Liver (tissue), 9 donors: ENCODE measurements around the gene APBA2. TPM values are rescaled to one million over a fixed set of nuclear protein-coding genes. Genes with fewer than 3 reads are reported as not detected.

Source experiments
- DNase-seq: peaks from one replicate; pipeline ENCODE4 v3.0.0-alpha.2; 2017; ENCODE audit warnings: low spot score
- H3K27ac ChIP-seq, 2 donors: one replicate each; pipeline ENCODE4 v1.7.0; 2013; ENCODE audit warnings: inconsistent platforms in 2 of 2, low read length in 2 of 2, control low read depth in 1 of 2, low read depth in 1 of 2, mild to moderate bottlenecking in 1 of 2
- H3K27me3 ChIP-seq, 4 donors: one replicate each; pipeline versions ENCODE4 v1.6.1 to v1.7.0; 2013; ENCODE audit warnings: low read length in 3 of 4, inconsistent platforms in 1 of 4, mild to moderate bottlenecking in 1 of 4, moderate library complexity in 1 of 4; ENCODE audit not compliant: control insufficient read depth in 4 of 4, insufficient read depth in 4 of 4
- H3K36me3 ChIP-seq, 4 donors: one replicate each; pipeline versions ENCODE4 v1.6.1 to v1.7.0; 2013; ENCODE audit warnings: low read length in 3 of 4, mild to moderate bottlenecking in 3 of 4, low read depth in 1 of 4, moderate library complexity in 1 of 4; ENCODE audit not compliant: control insufficient read depth in 4 of 4, insufficient read depth in 3 of 4
- H3K4me1 ChIP-seq, 4 donors: one replicate each; pipeline versions ENCODE4 v1.6.1 to v1.7.0; 2013; ENCODE audit warnings: low read length in 3 of 4, mild to moderate bottlenecking in 3 of 4, moderate library complexity in 1 of 4; ENCODE audit not compliant: control insufficient read depth in 4 of 4, insufficient read depth in 4 of 4
- H3K4me3 ChIP-seq, 3 donors: one replicate each; pipeline versions ENCODE4 v1.6.1 to v1.7.0; 2013; ENCODE audit warnings: low read length in 3 of 3, control low read depth in 1 of 3, low read depth in 1 of 3, mild to moderate bottlenecking in 1 of 3
- H3K9ac ChIP-seq, 2 donors: one replicate each; pipeline ENCODE4 v1.7.0; 2013; ENCODE audit warnings: low read length in 2 of 2, mild to moderate bottlenecking in 2 of 2, moderate library complexity in 2 of 2, control low read depth in 1 of 2, low read depth in 1 of 2
- H3K9me3 ChIP-seq, 4 donors: one replicate each; pipeline versions ENCODE4 v1.6.1 to v1.7.0; 2013; ENCODE audit warnings: low read length in 3 of 4; ENCODE audit not compliant: control insufficient read depth in 4 of 4
- EGR1 ChIP-seq, 2 donors: IDR thresholded peaks; 2 replicates each; pipeline ENCODE4 v1.6.1; 2016 to 2018; ENCODE audit warnings: antibody characterized with exemption in 2 of 2, low read depth in 2 of 2
- FOXA1 ChIP-seq: IDR thresholded peaks from 2 replicates; pipeline ENCODE4 v1.6.1; 2016; ENCODE audit warnings: antibody characterized with exemption
- FOXA2 ChIP-seq: IDR thresholded peaks from 2 replicates; pipeline ENCODE4 v1.6.1; 2016; ENCODE audit warnings: antibody characterized with exemption
- HNF4A ChIP-seq, 2 donors: conservative IDR thresholded peaks; 2 replicates each; pipeline ENCODE4 v1.6.1; 2016; ENCODE audit warnings: antibody characterized with exemption in 2 of 2, mild to moderate bottlenecking in 2 of 2
- HNF4G ChIP-seq: IDR thresholded peaks from 2 replicates; pipeline ENCODE4 v1.6.1; 2016; ENCODE audit warnings: antibody characterized with exemption
- JUND ChIP-seq, 2 donors: IDR thresholded peaks; 2 replicates each; pipeline ENCODE4 v1.6.1; 2016; ENCODE audit warnings: antibody characterized with exemption in 2 of 2
- NR2F2 ChIP-seq: IDR thresholded peaks from 2 replicates; pipeline ENCODE4 v1.6.1; 2016; ENCODE audit warnings: antibody characterized with exemption
- RAD21 ChIP-seq, 2 donors: IDR thresholded peaks; 2 replicates each; pipeline ENCODE4 v1.6.1; 2016; ENCODE audit warnings: antibody characterized with exemption in 2 of 2, mild to moderate bottlenecking in 2 of 2
- REST ChIP-seq: IDR thresholded peaks from 2 replicates; pipeline ENCODE4 v1.6.1; 2016; ENCODE audit warnings: antibody characterized with exemption, mild to moderate bottlenecking
- RXRA ChIP-seq, 2 donors: IDR thresholded peaks; 2 replicates each; pipeline ENCODE4 v1.6.1; 2017 to 2018; ENCODE audit warnings: antibody characterized with exemption in 2 of 2, mild to moderate bottlenecking in 1 of 2
- SP1 ChIP-seq: IDR thresholded peaks from 2 replicates; pipeline ENCODE4 v1.6.1; 2018; ENCODE audit warnings: antibody characterized with exemption, mild to moderate bottlenecking
- TAF1 ChIP-seq: conservative IDR thresholded peaks from 2 replicates; pipeline ENCODE4 v1.6.1; 2016; ENCODE audit warnings: antibody characterized with exemption, mild to moderate bottlenecking
- YY1 ChIP-seq: IDR thresholded peaks from 2 replicates; pipeline ENCODE4 v1.6.1; 2016; ENCODE audit warnings: antibody characterized with exemption, mild to moderate bottlenecking
- ZBTB33 ChIP-seq: IDR thresholded peaks from 2 replicates; pipeline ENCODE4 v1.6.1; 2016; ENCODE audit warnings: antibody characterized with exemption
- WGBS: extraction: QIAGEN DNeasy Blood & Tissue Kit; methylation state at CpG from one replicate; pipeline ENCODE4 v1.1.7; 2013; 5-methylcytosine and 5-hydroxymethylcytosine counted together
- polyA plus RNA-seq, 2 donors: library from polyadenylated mRNA; stranded (reverse) in 1 of 2; unstranded in 1 of 2; fragments of 200-250 nt in 1 of 2; fragments of >200 nt in 1 of 2; fragmentation: Nextera tagmentation in 1 of 2; extraction: Ambion mirVana in 1 of 2; gene quantifications; one replicate each; pipeline versions ENCODE4 v1.2.1 to v1.2.3, GENCODE V29; 2013 to 2015
- total RNA-seq, 2 donors: library from RNA; depleted of rRNA; stranded (reverse); fragments of >200 nt; gene quantifications; one replicate each; pipeline ENCODE4 v1.2.3, GENCODE V29; 2014
- TF ChIP-seq, protein P1 (sequence below): IDR thresholded peaks from 2 replicates; pipeline ENCODE4 v1.6.1; 2016; ENCODE audit warnings: antibody characterized with exemption
- donor health status: healthy.
- donor health status: healthy.
- donor health status: healthy.
- donor health status: healthy.
- donor health status: healthy.

Gene APBA2
- total and polyA plus RNA-seq, 4 donors, result 0.38 to 2.9 (median 1.7) TPM

DNA sequence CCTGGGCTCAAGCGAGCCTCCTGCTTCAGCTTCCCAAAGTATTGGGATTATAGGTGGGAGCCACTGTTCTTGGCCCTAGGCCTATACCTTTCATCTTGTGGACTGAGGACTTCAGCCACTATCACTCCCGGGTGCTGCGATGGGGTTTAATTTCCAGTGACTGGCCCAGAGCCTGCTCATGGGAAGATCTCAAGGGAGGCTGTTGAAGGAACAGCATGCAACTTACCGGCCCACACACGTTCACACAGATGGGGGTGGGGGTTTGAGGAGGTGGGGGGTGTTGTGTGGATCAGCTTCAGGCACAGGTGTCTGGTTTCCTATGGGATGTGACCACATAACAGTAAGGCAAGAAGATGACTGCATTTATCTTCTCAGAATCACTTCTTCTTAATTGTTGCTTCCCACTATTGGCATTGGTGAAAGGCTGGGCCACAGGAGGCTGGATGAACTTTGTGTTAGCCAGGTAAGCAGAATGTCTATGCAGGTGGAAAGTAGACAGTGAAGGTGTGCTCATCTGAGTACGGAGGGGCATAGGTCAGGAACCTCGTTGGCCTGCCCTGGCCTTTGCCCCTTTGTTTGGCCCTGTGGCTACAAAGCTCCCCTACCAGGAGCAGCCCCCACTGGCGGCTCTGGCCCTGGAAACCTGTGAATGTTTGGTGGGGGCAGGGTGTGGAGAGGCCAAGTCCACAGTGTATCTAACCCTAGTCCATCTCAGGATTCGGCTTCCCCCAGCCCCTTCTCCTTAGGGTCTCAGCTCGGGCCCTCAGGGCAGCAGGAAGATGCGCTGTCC lies 1.4 kb upstream of the APBA2 start (continued):
- no peak for TF ChIP-seq HNF4A (conservative IDR thresholded peaks at IDR 0.05)
- TF ChIP-seq, protein P1, sequence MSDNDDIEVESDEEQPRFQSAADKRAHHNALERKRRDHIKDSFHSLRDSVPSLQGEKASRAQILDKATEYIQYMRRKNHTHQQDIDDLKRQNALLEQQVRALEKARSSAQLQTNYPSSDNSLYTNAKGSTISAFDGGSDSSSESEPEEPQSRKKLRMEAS, result no peak

DNA sequence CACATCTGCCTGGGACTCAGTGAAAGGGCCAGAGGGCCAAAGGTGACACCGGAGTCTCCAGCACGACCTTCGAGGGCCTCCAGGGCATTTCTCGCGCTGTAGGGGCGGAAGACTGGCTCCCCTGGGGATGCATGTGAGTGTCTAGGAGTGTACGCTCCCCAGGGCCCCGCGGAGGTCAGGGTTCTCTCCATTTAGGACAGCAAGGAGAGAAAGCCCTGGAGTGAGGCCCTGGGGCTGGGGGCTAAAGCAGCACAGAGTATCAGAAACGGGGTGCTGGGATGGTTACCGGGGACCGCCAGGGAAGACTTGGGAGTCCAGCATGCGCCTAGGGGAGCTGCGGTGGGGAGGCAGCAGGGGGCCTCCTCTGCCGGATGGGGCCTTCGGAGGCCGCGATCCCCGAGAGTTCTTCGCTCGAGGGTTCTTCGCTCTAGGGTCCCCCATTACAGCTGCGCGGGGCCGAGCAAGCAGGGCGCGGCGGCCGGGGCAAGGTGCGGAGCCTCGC lies 595 bp upstream of the APBA2 start:
- DNase-seq, result no peak
- Histone ChIP-seq H3K4me1 (peaks cover 2 to 8% (median 4%) of the 10 kb centered on the region in 4 donors), H3K27me3 (peaks cover 0 to 9% (median 0%) of the 10 kb centered on the region in 4 donors), H3K27ac (no peak overlapping the region), H3K9ac (no peak overlapping the region), H3K4me3 (peak overlapping the region in 1 of 3 donors; percentile 55), H3K9me3 (no peaks in the 10 kb centered on the region), H3K36me3 (no peaks in the 10 kb centered on the region)
- WGBS, result 34% methylated on average over 31 of the region's 31 CpGs
- TF ChIP-seq YY1, result no peak
- TF ChIP-seq TAF1, result no peak
- TF ChIP-seq FOXA2, result no peak
- TF ChIP-seq ZBTB33, result no peak
- no peak for TF ChIP-seq HNF4A (conservative IDR thresholded peaks at IDR 0.05)
- no peak for TF ChIP-seq NR2F2

- Histone ChIP-seq H3K27ac (no peak overlapping the region), H3K4me3 (peak overlapping the region in 1 of 3 donors; percentile 55), H3K9me3 (no peaks in the 10 kb centered on the region), H3K27me3 (peaks cover 0 to 9% (median 0%) of the 10 kb centered on the region in 4 donors), H3K9ac (no peak overlapping the region), H3K36me3 (no peaks in the 10 kb centered on the region), H3K4me1 (peaks cover 2 to 8% (median 4%) of the 10 kb centered on the region in 4 donors)
- TF ChIP-seq NR2F2 (no peak), REST (no peak), RAD21 (IDR thresholded peaks at IDR 0.05) (no peak), ZBTB33 (no peak), RXRA (IDR thresholded peaks at IDR 0.05) (no peak), FOXA1 (no peak), HNF4G (no peak), EGR1 (IDR thresholded peaks at IDR 0.05; ENCODE audit: low read depth in 2 of 2) (no peak), SP1 (no peak), JUND (IDR thresholded peaks at IDR 0.05) (no peak)
- WGBS, result 25% methylated on average over 61 of the region's 61 CpGs
- DNase-seq, result no peak
Observed at GRCh38 chr15:28886431-28887338, 911 bp downstream of the APBA2 start.
